GM19467 (cell line): ENCODE results near the gene MGLL.
"Not testable (repeated sequence)": the region's sequence is repeated elsewhere in the genome, so short reads cannot be mapped to it uniquely, and the experiment has no call there.

Experiments used
- ATAC-seq: cut with Tn5 transposase; IDR thresholded peaks from one replicate; pipeline ENCODE4 v1.9.1; 2021; ENCODE audit warnings: mild to moderate bottlenecking, moderate library complexity; ENCODE audit not compliant: unreplicated experiment

Gene MGLL

DNA sequence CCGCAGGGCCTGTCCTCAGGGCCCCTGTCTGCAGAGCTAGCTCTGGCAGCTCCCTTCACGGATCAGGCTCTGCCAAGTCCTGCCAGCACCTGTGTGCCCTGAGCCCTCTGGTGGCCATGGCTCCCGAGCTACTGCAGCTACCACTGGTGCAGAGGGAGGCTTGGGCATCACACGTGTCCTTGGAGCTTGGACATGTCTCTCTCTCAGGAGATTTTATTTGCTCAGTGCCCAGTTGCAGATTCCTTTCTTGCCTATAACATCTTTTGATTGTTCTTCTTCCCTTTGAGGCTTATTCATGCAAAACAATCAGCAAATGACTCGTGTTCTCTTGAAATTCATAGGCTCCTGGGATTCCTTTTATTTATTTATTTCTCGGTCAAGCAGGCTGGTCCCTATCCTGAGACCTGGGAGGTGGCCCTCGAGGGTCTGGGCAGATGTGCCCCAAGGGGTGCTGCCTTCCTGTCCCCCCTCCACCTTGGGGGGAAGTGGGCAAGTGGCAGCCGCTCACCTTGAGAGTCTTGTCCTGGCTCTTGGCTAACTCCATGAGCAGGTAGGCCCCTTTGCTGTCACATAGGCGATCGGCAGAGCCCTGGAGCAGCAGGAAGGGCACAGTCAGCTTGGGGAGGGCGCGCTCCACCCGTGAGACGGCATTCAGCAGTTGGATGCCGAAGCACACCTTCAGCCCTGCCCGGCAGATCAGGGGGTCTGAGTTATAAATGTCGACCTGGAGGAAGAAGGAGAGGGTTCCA is 127.7 kb downstream of the MGLL start:
- no peak for ATAC-seq

DNA sequence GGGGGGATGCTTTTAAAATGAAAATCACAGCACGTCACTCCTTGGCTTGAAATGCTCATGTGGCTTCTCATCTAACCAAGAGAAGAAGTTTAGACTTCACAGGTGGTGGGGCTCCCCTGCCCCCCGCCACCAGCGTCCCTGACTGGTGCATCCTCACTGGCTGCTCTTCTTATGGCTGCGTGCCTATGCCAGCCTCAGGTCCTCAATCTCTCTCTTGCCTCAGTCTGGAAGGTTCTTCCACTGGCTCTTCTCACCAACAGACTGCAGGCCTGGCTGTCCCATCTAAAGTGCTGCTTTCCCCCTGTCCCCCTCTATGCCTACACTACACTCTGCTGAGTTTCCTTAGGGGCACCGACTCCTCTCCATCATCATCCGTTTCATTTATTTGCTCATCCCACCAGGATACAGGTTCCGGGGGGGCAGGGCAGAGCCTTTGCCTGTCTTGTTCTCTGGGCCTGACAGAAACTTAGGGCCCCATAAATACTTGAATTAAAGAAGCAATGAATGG is 128.9 kb downstream of the MGLL start:
- ATAC-seq = no peak

DNA sequence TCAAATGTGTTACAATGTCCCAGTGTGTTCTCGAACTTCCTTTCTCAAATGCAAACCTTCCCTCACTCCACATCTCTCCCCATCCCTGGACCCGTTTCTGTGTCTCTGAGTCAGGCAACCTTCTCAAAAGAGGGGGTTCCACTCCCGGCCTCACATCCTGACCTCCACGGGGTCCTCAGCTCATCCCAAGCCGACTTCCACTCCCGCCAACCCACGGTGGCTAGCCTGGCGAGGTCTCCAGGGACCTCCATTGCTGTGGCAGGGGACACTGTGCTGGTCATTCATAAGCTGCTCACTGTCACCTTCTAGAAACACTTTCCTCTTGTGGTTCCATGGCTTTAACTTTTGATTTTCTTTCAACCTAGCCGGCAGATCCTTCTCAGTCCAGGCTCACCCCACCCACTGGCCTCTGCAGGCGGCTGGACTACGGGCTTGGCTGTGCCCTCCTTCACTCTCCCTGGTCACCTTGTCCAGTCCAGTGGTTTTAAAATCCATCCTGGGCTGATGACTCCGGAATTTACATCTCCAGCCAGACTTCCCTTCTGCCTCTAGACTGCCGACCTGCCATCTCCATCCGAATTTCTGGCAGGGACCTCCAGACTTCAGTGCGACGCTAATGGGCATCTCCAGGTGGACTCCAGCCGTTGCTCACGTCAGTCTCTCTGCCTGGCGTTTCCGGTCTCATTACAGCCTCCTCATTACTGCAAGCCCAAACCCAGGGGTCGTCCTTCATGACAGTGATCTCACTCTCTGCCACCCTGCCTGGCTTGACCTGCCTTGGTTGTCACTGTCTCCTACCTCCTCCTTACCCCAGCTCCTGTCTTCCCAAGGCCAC is 129.6 kb downstream of the MGLL start:
- ATAC-seq = no peak

DNA sequence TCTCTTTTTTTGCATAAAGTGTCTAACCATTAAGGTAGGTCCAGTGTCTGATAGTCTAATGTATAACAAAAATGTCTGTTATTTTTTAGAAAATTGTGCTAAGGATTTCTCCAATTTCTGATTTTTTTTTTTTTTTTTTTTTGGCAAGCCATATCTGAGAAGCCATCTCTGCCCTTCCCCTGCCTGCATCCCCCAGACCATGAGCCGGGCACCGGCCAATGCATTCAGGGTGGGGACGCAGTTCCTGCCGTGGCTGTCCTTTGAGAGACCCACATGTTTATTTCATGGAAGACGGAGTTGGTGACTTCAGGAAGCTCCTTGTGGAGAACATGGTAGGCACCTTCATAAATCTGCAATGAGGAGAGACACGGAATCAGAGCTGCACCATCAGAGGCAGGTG is 130.3 kb downstream of the MGLL start:
- no peak for ATAC-seq

DNA sequence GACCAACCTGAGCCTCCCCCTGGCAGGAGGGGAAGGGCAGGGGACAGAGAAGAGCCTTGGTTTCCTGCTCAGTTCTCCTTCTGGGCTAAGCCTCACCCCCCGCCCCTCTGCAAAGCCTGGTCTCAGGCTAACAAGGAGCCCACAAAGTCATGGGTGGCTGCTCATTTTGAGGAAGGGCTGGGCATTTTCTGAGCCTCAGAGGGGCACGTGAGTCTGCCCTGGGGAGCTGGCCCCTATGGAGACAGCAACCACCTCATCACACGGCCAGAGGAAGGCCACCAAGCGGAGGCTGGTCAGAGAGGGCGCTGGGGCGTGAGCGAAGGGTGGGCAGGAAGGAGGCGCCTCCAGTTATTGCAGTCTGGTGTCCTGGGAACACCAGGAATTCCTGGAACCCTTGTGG is 130.8 kb downstream of the MGLL start:
- ATAC-seq = no peak

DNA sequence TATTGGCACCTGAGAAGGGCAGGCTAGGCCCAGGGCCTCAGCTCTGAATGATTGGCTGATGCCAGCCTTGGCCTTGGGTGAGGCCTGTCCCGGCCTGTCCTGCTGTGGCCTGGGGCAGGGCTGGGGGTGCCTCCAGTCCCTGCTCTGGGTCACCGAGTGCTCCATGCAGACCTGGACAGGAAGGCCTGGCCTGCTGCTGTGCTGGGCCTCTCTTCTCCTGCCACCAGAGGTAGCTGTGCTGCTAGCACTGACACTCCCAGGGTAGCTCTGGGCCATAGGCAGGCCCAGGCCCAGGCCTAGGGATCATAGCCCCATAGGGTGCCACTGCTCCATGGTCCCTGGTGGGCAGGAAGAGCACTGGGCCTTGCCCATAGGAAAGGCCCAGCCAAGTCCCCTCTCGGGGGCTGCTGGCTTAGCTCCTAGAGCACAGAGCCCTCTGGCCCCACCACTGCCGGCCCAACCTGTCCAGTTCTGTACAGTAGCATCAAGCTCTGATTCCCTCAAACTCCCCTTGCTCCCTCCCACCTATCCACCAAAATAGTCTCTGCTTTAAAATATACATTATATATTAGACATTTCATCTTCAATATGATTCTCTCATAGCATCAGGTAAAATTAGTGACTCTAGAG is 131.4 kb downstream of the MGLL start:
- no peak for ATAC-seq

DNA sequence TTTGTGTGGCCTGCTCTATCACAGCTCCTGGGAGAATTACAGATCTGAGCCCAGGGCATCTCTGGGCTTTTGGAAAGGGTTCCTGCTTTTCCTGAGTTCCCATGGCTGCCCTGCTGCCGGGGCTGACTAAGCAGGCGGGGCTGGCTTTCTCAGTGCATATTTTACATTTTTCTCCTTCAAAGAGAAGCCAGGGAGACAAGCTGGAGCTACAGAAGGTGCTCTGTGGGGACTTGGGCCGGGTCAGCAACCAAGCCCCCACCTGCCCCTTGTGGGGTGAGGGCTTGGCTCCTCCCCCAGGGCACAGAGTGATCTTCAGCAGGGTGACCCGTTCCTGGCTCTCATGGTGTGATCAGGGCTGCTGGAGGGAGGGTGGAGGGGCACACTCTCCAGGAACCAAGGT is 132.2 kb downstream of the MGLL start:
- no peak for ATAC-seq

DNA sequence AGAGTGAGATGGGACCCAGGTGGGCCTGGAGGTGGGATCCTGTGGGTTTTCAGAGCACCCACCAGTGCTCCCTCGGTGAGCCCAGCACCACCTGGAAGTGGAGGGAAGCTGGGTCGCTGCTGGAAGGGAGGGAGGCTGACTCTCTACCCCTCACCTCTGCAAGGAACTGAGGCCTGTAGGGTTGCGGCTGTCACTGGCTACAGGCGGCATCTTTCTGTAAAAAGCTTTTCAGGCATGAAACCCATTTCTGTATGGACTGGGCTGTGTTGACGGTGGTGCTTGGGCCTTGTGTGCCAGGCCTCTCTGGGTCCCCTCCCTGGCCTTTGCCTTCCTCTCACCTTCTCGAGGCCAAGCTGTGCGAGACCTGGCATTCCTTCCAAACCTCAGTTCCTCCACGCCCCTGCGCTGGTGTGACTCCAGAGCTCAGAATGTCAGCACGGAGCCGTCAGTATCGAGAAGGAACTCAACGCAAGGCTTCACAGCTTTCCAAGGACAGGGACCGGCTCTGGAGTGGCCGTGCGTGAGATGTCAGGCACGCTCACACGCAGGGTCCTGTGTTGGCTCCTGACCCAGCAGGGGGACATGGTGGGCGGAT is 133.0 kb downstream of the MGLL start:
- no peak for ATAC-seq

DNA sequence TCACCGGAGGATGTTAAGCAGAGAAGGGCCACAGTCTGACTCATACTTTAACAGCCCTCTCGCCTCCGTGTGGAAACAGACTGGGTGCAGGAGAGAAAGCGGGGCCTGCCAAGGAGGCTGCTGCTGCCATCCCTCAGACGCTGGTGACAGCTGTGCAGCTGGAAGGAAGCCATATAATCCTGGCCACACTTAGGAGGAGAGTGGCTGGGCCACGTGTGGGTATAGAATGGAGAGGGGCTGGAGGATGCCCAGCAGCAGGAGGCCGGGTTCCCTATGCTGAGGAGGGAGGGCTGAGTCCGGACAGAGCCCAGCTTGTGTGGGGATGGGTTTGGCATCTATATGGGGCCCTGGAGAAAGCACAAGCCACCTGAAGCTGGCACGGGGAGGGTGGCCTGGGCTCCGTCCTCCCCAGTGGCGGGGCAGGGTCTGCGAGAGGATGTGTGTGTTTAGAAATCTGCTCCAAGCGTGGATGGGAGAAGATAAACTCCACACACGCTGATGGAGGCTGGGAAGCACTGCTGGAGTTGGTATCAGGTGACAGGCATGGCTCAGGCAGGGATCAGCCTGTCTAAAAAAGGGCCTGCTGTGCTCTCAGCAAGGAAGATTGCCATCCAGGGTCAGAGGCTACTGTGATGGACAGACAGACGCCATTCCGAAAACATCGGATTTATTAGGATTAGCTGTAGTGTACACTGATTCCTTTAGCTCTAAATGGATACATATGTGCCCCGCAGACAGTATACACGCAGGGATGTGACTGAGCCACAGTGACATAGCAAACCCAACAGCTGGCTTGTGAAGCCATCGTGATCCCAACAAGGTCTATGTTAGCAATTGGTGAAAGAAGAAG is 133.7 kb downstream of the MGLL start:
- ATAC-seq = no peak

DNA sequence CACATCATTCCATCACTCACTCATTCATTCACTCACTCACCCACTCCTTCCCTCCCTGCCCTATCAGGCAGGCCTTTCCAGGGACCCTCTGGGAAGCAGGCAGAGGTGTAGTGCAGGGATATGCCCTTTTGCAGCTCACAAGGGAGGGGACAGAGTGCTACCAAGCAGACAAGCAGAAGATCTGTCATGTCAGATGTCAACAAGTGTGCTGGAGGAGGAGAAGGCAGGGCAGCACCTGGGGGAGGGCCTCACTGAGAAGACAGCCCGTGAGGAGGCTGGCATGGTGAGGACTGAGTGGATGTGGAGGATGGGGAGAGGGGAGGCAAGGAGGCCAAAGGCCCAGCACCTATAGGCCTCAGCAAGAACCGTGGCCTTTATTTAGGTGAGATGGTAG is 134.3 kb downstream of the MGLL start:
- ATAC-seq = no peak

DNA sequence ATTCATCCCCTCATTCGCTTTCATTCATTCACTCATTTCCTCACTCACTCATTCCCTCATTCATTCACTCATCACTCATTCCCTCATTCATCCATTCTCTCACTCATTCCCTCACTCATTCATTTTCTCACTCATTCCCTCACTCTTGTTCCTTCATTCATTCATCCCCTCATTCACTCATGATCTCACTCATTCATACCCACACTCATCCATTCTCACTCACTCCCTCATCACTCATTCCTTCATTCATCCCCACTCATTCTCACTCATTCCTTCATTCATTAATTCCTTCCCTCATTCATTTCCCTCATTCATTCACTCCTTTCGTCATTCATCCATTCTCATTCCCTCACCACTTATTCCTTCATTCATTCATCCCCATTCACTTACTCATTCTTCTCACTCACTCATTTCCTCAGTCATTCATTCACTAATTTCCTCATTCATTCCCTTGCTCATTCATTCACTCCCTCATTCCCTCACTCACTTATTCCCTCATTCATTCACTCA is 135.0 kb downstream of the MGLL start:
- no peak for ATAC-seq

DNA sequence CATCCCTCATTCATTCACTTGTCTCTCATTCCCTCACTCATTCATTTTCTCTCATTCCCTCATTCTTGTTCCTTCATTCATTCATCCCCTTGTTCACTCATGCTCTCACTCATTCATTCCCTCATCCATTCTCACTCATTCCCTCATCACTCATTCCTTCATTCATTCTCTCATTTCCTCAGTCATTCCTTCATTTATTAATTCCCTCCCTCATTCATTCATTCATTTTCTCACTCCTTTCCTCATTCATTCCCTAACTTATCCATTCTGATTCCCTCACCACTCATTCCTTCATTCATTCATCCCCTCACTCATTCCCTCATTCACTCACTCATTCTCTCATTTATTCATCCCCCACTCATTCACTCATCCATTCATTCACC is 135.8 kb downstream of the MGLL start:
- no peak for ATAC-seq

DNA sequence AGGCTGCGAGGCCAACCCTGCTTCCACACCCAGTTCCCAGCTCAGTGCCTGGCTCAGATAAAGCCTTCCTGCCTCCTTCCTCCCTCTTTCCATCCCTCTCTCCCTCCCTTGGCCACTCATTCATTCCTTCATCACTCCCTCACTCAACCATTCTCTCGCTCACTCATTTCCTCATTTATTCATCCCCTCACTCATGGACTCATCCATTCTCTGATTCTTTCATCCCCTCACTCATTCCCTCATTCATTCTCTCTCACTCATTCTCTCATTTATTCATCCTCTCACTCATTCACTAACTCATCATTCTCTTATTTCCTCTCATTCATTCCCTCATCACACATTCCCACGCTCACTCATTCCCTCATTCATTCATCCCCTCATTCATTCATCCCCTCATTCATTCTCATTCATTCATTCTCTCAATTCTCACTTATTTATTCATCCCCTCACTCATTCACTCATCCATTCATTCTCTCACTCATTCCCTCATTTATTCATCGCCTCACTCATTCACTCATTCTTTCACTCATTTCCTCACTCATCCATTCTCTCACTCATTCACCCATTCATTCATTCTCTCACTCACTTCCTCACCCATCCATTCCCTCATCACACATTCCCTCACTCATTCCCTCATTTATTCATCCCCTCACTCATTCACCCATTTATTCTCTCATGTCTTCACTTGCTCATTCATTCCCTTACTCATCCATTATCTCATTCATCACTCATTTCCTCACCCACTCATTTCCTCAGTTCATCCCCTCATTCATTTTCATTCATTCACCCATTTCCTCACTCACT is 136.4 kb downstream of the MGLL start:
- ATAC-seq = no peak

DNA sequence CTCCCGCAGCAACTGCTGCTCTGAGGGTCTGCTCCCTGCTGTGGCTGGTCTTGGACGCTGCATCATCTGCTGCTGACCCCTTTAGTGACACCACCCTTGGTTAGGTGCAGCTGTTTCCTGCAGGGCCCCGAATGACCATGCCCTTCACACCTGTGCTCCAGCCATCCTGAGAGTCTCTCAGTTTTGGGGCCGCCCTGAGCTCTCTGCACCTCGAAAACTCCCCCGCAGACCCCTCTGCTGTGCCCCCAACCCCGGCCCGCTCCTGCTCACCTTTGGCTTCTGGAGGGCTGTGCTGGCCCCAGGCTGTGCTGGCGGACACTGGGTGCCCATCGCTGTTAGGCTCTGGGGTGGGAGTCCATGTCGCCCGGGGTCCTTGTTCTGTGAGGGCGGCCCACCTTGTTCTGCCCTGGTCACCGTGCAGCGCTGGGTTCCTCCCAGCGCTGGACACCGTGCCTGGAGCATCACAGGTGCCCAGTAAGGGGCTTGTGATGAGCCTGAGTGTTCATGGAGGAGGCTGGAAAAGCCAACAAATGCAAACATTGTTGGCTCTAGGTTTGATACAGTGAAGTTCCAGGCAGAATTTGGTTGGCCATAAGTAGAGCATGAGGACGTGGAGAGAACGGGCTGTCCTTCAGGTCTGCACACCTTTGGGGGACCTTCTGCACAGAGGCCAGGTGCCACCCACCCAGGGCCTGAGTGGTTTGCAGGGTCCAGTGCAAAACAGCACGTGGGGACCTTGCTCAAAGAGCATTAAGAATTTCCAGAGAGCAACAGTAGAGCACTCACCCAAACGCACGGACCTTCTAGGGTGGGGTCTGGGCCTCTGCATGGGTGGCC is 137.2 kb downstream of the MGLL start:
- no peak for ATAC-seq

DNA sequence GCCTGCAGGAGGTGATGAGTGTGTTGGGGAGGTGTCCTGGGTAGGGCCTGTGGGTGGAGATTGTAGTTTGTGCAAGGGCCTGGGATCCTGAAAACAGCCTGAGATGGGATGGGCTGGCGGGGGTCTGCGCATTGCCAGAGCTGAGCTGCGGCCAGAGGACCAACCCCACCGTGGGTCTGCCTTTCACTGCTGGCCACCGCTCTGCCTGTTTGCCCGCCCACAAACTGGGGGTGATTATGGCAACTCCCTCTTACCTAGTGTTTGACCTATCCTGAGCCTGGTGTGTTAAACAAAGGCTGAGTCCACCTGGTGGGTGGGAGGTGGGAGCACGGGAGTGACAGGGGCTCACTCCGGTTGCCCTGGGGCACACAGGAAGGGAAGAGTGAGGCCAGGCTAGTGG is 139.8 kb downstream of the MGLL start:
- no peak for ATAC-seq

DNA sequence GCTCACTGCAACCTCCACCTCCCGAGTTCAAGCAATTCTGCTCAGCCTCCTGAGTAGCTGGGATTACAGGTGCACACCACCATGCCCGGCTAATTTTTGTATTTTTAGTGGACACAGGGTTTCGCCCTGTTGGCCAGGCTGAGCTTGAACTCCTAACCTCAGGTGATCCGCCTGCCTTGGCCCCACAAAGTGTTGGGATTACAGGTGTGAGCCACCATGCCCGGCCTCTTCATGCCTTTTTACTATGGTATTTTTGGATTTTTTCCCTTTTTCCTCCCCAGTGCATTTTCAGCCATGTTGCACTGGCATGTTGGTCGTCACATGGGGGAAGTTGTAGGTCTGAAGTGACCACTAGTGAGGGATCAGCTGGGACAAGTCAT is 140.2 kb downstream of the MGLL start:
- ATAC-seq = not testable (repeated sequence)

DNA sequence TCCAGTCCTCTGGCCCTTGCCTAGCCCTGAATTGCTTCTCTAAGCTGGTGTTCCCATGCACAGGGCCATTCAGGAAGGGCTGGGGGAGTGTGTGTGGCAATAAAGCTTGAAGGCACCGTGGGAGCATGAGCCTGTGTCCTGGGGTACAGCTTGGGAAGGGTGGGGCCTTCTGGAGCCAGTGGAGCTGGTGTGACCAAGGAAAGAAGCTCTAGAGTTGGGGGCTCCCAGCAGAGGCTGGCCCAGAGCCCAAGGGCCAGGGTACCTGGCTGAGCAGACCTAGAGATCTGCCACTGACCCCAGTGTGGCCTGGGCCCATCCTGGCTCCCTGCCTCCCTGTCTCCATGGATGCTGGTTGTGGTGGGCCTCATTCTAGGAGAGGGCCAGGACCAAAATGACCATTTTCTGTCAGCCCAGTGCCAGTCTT is 141.5 kb downstream of the MGLL start:
- no peak for ATAC-seq

DNA sequence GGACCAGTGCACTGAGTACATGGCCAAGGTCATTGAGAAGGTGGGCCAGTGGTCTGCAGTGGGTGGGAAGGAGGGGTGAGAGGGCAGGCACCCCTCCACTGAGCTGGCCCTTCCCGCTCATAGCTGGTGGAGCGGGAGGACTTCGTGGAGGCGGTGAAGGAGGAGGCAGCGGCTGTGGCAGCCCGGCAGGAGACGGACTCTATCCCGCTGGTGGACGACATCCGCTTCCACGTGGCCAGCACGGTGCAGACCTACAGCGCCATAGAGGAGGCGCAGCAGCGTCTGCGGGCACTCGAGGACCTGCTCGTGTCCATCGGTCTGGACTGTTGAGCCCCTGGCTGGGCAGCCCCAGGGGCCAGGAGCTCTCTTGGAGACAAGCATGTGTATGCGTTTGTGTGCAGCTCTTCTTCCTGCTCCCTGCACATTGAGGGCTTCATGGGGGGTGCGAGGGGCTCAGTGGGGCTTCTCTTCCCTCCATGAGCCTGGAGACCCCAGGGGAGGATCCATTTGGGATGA is 142.1 kb downstream of the MGLL start:
- ATAC-seq = no peak
